Erythroblast (primary cell): ENCODE measurements around the gene GLS.

ENCODE experiments used
- GATA1 ChIP-seq: IDR thresholded peaks from 2 replicates; pipeline ENCODE4 v1.6.1; 2011; ENCODE audit warnings: low read depth, mild to moderate bottlenecking, control low read depth, low read length, moderate library complexity
- POLR2A ChIP-seq: IDR thresholded peaks from 2 replicates; pipeline ENCODE4 v1.6.1; 2011; ENCODE audit warnings: mild to moderate bottlenecking, low read length

- TF ChIP-seq POLR2A (no peak), GATA1 (no peak)
These were observed 24.1 kb downstream of the GLS start for GRCh38 chr2:190904640-190905261.
